B cell (primary cell): ENCODE data around the gene CSTA. TPM values are rescaled to one million over a fixed set of nuclear protein-coding genes. Genes with fewer than 3 reads are reported as not detected.

Experiments
- ATAC-seq: fragments of 200-7000 bp; cut with Tn5 transposase; one replicate; pipeline ENCODE4 v1.10.0; 2021; ENCODE audit warnings: low read depth, mild to moderate bottlenecking, moderate number of reproducible peaks, moderate library complexity
- CTCF ChIA-PET: fragments of 350-600 bp; sonication (Branson Sonifier 250); formaldehyde crosslinking; loops from one replicate; lab custom pipeline; 2021; ENCODE audit warnings: antibody characterized with exemption, inconsistent platforms; lab: Charles Lee
- POLR2A ChIA-PET: fragments of 350-600 bp; sonication (Branson Sonifier 250); formaldehyde crosslinking; loops from one replicate; lab custom pipeline; 2021; ENCODE audit warnings: antibody characterized with exemption; lab: Charles Lee
- DNase-seq: peaks from one replicate; pipeline ENCODE4 v3.0.0; 2013
- H2AFZ ChIP-seq: 2 replicates; pipeline ENCODE4 v1.6.1; 2012; ENCODE audit warnings: mild to moderate bottlenecking, low read depth, low read length; ENCODE audit not compliant: insufficient read depth, poor library complexity, severe bottlenecking
- H3K27ac ChIP-seq, 2 donors: 1 replicate in 1 of 2; 2 replicates in 1 of 2; pipeline ENCODE4 v1.5.1; 2012 to 2013; ENCODE audit warnings: low read length in 2 of 2, mild to moderate bottlenecking in 2 of 2, moderate library complexity in 1 of 2
- H3K27me3 ChIP-seq, 4 experiments: fragments of 200-600 bp in 1 of 4; sonication (generic) in 1 of 4; replicated peaks in 1 of 4; 1 replicate in 2 of 4; 2 replicates in 2 of 4; pipeline versions ENCODE4 v1.6.1 to v1.7.0; 2013 to 2016; ENCODE audit warnings: low read length in 3 of 4, mild to moderate bottlenecking in 2 of 4, mixed read lengths in 1 of 4, moderate library complexity in 1 of 4; ENCODE audit not compliant: insufficient read depth in 4 of 4, control insufficient read depth in 3 of 4; ENCODE audit errors: control extremely low read depth in 1 of 4
- H3K36me3 ChIP-seq, 2 experiments: replicated peaks in 1 of 2; 1 replicate in 1 of 2; 2 replicates in 1 of 2; pipeline versions ENCODE4 v1.6.1 to v1.7.1; 2013; ENCODE audit warnings: low read length in 1 of 2; ENCODE audit not compliant: insufficient read depth in 2 of 2, control insufficient read depth in 1 of 2; ENCODE audit errors: control extremely low read depth in 1 of 2, extremely low read depth in 1 of 2
- H3K4me1 ChIP-seq, 2 donors: fragments of 200-600 bp in 1 of 2; sonication (generic) in 1 of 2; 1 replicate in 1 of 2; 2 replicates in 1 of 2; pipeline versions ENCODE4 v1.5.1 to v1.6.1; 2013 to 2017; ENCODE audit warnings: low read length in 2 of 2; ENCODE audit not compliant: control insufficient read depth in 2 of 2, insufficient read depth in 2 of 2
- H3K4me2 ChIP-seq: replicated peaks from 2 replicates; pipeline ENCODE3; 2012; ENCODE audit warnings: mild to moderate bottlenecking, low read depth, low read length; ENCODE audit not compliant: poor library complexity, severe bottlenecking
- H3K4me3 ChIP-seq, 5 experiments: fragments of 200-600 bp in 1 of 5; sonication (generic) in 1 of 5; 1 replicate in 3 of 5; 2 replicates in 2 of 5; pipeline versions ENCODE4 v1.5.1 to v1.7.0; 2011 to 2016; ENCODE audit warnings: low read length in 4 of 5, mild to moderate bottlenecking in 4 of 5, low read depth in 2 of 5, control low read depth in 1 of 5, moderate library complexity in 1 of 5; ENCODE audit not compliant: insufficient read depth in 1 of 5; ENCODE audit errors: control extremely low read depth in 1 of 5, extremely low read depth in 1 of 5
- H3K79me2 ChIP-seq: fragments of 200-600 bp; sonication (generic); one replicate; pipeline ENCODE4 v1.6.0; 2016; ENCODE audit warnings: low read length; ENCODE audit not compliant: control insufficient read depth, insufficient read depth
- H3K9ac ChIP-seq: fragments of 200-600 bp; sonication (generic); 2 replicates; pipeline ENCODE4 v1.6.1; 2017; ENCODE audit warnings: mild to moderate bottlenecking, low read length, moderate library complexity
- H3K9me3 ChIP-seq, 3 donors: one replicate each; pipeline versions ENCODE4 v1.6.1 to v1.7.1; 2013; ENCODE audit warnings: low read length in 2 of 3; ENCODE audit not compliant: control insufficient read depth in 2 of 3, insufficient read depth in 1 of 3; ENCODE audit errors: control extremely low read depth in 1 of 3
- H4K20me1 ChIP-seq: 2 replicates; pipeline ENCODE4 v1.6.0; 2012; ENCODE audit warnings: mild to moderate bottlenecking, low read length; ENCODE audit not compliant: insufficient read depth, control insufficient read depth, poor library complexity, severe bottlenecking
- H3K27ac Mint-ChIP-seq: one replicate; pipeline ENCODE4 v1.8.0; 2021; ENCODE audit warnings: mixed read lengths
- H3K27me3 Mint-ChIP-seq: one replicate; pipeline ENCODE4 v1.8.0; 2021; ENCODE audit warnings: mixed read lengths
- H3K4me1 Mint-ChIP-seq: one replicate; pipeline ENCODE4 v1.8.0; 2021; ENCODE audit warnings: mixed read lengths
- H3K4me3 Mint-ChIP-seq: one replicate; pipeline ENCODE4 v1.8.0; 2021; ENCODE audit warnings: mixed read lengths
- H3K9me3 Mint-ChIP-seq: one replicate; pipeline ENCODE4 v1.8.0; 2022; ENCODE audit warnings: mixed read lengths; ENCODE audit not compliant: insufficient read depth
- EZH2 ChIP-seq: IDR thresholded peaks from 2 replicates; pipeline ENCODE4 v1.6.1; 2012; ENCODE audit warnings: borderline replicate concordance, low read depth, mild to moderate bottlenecking, moderate library complexity, low read length; ENCODE audit not compliant: insufficient read depth, poor library complexity, severe bottlenecking
- WGBS: methylation state at CpG from one replicate; pipeline ENCODE4 v1.1.5; 2013; ENCODE audit warnings: missing lambda C conversion rate; ENCODE audit not compliant: insufficient coverage; 5-methylcytosine and 5-hydroxymethylcytosine counted together
- intact Hi-C: fragments of 100-400 bp; cut with micrococcal nuclease; formaldehyde crosslinking; loops from one replicate; pipeline ENCODE4 v1.10.0; 2022
- polyA plus RNA-seq: library from polyadenylated mRNA; depleted of rRNA; stranded (reverse); fragments of >200 nt; gene quantifications from 2 replicates; pipeline ENCODE4 v1.2.3, GENCODE V29; 2012
- total RNA-seq, 2 donors: library from RNA; stranded (reverse); fragments of 120-200 nt in 1 of 2; gene quantifications; 1 replicate in 1 of 2; 2 replicates in 1 of 2; pipeline versions ENCODE4 v1.2.3 to v1.2.4, GENCODE V29; 2013 to 2022
- TF ChIP-seq, protein P1 (sequence below): fragments of 200-600 bp; IDR thresholded peaks from one replicate; pipeline ENCODE4 v1.8.0; 2022; ENCODE audit warnings: antibody characterized with exemption, mild to moderate bottlenecking

CSTA gene
- total and polyA plus RNA-seq, 2 donors (not counting 1 experiment from before 2014, with no cell fraction given) = 1.3 TPM; not detected in 1

DNA sequence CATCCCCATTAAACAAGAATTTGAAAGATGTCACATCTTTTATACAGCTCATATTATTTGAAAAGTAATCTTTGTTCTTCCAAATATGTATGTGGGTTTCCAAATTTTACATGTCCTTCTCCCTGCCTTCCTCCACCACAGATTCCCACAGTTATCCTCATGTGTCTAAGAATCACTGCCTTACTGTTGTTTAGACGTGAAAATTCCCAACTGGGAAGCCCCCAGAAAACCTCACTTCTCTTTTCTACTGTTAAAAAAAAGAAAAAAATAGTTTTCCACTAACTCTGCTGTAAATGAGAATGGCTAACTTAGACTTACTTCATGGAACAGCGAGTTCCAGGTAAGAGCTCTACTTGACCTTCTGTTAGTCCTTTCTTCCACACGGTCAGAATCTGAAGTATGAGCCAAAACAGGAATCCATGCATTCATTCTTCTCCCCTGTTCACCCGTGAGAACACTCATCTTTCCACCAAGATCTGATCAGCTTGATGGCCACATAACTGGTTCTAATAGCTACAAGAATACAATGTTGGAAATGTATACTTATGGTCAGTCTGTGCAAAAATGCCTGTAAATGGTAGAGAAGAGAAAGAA is 17.9 kb upstream of the CSTA start:
- ChIA-PET POLR2A (no interaction called here), CTCF (interaction anchor here (1.6 kb wide), 1 partner anchor 11 kb away, joined by 5 read pairs; no protein-coding TSS in a partner anchor)

DNA sequence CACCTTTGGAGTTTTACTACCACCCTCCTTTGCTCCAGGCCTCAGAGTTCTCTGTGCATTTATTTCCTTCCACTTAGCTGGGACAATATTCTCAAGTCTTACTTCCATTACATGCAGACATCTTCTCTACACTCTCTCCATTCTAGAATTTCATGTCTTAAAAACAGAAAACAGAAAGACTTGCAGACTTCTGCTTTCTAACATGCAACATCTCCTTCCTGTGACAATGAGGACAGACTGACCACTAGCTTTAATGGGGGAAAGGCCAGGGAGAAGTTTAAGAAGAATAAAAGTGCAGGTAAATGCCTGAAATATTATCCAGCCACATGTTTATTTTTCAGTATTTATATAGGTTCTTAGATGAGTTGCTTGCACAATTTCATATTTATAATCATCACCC is 17.1 kb upstream of the CSTA start:
- Histone ChIP-seq H4K20me1 (no peaks in the 10 kb centered on the region), H3K4me2 (no peak overlapping the region), H3K9ac (no peak overlapping the region), H3K79me2 (no peaks in the 10 kb centered on the region), H2AFZ (no peak overlapping the region), H3K4me1 (no peaks in the 10 kb centered on the region), H3K27me3 (peaks cover 0 to 2% (median 0%) of the 10 kb centered on the region in 4 experiments), H3K4me3 (no peak overlapping the region), H3K36me3 (no peaks in the 10 kb centered on the region), H3K9me3 (no peaks in the 10 kb centered on the region), H3K27ac (no peak overlapping the region)
- Mint-ChIP-seq H3K9me3 (no peaks in the 10 kb centered on the region), H3K4me3 (no peak overlapping the region), H3K27me3 (no peaks in the 10 kb centered on the region), H3K4me1 (no peaks in the 10 kb centered on the region), H3K27ac (no peak overlapping the region)
- DNase-seq (no peak), ATAC-seq (no peak)
- TF ChIP-seq, protein P1, sequence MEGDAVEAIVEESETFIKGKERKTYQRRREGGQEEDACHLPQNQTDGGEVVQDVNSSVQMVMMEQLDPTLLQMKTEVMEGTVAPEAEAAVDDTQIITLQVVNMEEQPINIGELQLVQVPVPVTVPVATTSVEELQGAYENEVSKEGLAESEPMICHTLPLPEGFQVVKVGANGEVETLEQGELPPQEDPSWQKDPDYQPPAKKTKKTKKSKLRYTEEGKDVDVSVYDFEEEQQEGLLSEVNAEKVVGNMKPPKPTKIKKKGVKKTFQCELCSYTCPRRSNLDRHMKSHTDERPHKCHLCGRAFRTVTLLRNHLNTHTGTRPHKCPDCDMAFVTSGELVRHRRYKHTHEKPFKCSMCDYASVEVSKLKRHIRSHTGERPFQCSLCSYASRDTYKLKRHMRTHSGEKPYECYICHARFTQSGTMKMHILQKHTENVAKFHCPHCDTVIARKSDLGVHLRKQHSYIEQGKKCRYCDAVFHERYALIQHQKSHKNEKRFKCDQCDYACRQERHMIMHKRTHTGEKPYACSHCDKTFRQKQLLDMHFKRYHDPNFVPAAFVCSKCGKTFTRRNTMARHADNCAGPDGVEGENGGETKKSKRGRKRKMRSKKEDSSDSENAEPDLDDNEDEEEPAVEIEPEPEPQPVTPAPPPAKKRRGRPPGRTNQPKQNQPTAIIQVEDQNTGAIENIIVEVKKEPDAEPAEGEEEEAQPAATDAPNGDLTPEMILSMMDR = no peak
- TF ChIP-seq EZH2 = no peak
- intact Hi-C loops = no loop called here
- ChIA-PET CTCF (no interaction called here), POLR2A (no interaction called here)

More for the DNA sequence above, 17.9 kb upstream of the CSTA start:
- ATAC-seq = no peak
- Mint-ChIP-seq H3K27me3 (no peaks in the 10 kb centered on the region), H3K27ac (no peak overlapping the region), H3K4me3 (no peak overlapping the region), H3K9me3 (no peaks in the 10 kb centered on the region), H3K4me1 (no peaks in the 10 kb centered on the region)
- Histone ChIP-seq H3K27ac (no peak overlapping the region), H3K9me3 (no peaks in the 10 kb centered on the region), H3K79me2 (no peaks in the 10 kb centered on the region), H3K9ac (no peak overlapping the region), H4K20me1 (no peaks in the 10 kb centered on the region), H3K4me1 (no peaks in the 10 kb centered on the region), H3K27me3 (peaks cover 0 to 2% (median 0%) of the 10 kb centered on the region in 4 experiments), H3K36me3 (no peaks in the 10 kb centered on the region), H2AFZ (no peak overlapping the region), H3K4me3 (no peak overlapping the region), H3K4me2 (no peak overlapping the region)
- intact Hi-C loops = no loop called here
- no peak for DNase-seq
- TF ChIP-seq, protein P1 = no peak
- TF ChIP-seq EZH2 = no peak
- WGBS = no CpG with 5 or more reads among the region's 4 CpGs
